Panc1 (cell line): ENCODE results near the gene B4GALT5. TPM values are rescaled to one million over a fixed set of nuclear protein-coding genes. Genes with fewer than 3 reads are reported as not detected.

Experiments
- ATAC-seq: fragments of 200-7000 bp; cut with Tn5 transposase; 2 replicates; pipeline ENCODE4 v1.9.1; 2020; ENCODE audit warnings: mild to moderate bottlenecking, moderate library complexity
- BruUV-seq: library from RNA; stranded (reverse); fragments of 400-500 nt; replicated peaks from 2 replicates; lab custom pipeline; 2021; lab: Mats Ljungman, UMichigan
- CTCF ChIA-PET: fragments of 300-600 bp; sonication (Branson Sonifier 250); formaldehyde crosslinking; loops from one replicate; lab custom pipeline; 2022; ENCODE audit warnings: antibody characterized with exemption; lab: Charles Lee
- POLR2A ChIA-PET: fragments of 300-600 bp; sonication (Branson Sonifier 250); formaldehyde crosslinking; loops from one replicate; lab custom pipeline; 2022; ENCODE audit warnings: antibody characterized with exemption; lab: Charles Lee
- DNase-seq: peaks from one replicate; pipeline ENCODE4 v3.0.0-alpha.2; 2010; ENCODE audit warnings: low read depth, low spot score
- H3K27ac ChIP-seq: 2 replicates; pipeline ENCODE4 v1.5.1; 2011; ENCODE audit warnings: mild to moderate bottlenecking, low read length, inconsistent platforms
- H3K27me3 ChIP-seq: fragments of 200-500 bp; sonication (Bioruptor generic); 2 replicates; pipeline ENCODE4 v1.6.0; 2014; ENCODE audit warnings: low read length, inconsistent platforms; ENCODE audit not compliant: control insufficient read depth, insufficient read depth
- H3K36me3 ChIP-seq: fragments of 200-500 bp; sonication (Bioruptor generic); 2 replicates; pipeline ENCODE4 v1.5.1; 2014; ENCODE audit warnings: inconsistent platforms, mild to moderate bottlenecking, low read length, moderate library complexity; ENCODE audit not compliant: control insufficient read depth, insufficient read depth
- H3K4me1 ChIP-seq: 2 replicates; pipeline ENCODE4 v1.5.1; 2011; ENCODE audit warnings: inconsistent platforms, mild to moderate bottlenecking, low read length, moderate library complexity; ENCODE audit not compliant: control insufficient read depth, insufficient read depth
- H3K4me3 ChIP-seq, 2 experiments: 2 replicates each; pipeline ENCODE4 v1.5.1; 2011 to 2012; ENCODE audit warnings: low read depth in 2 of 2, low read length in 2 of 2, mild to moderate bottlenecking in 2 of 2, inconsistent platforms in 1 of 2, moderate library complexity in 1 of 2
- H3K9me3 ChIP-seq: fragments of 200-500 bp; sonication (Bioruptor generic); 2 replicates; pipeline ENCODE4 v1.5.1; 2014; ENCODE audit warnings: low read depth, mild to moderate bottlenecking, inconsistent platforms, low read length, moderate library complexity; ENCODE audit not compliant: control insufficient read depth, insufficient read depth
- POLR2AphosphoS5 ChIP-seq: IDR thresholded peaks from 2 replicates; pipeline ENCODE4 v1.6.1; 2012; ENCODE audit warnings: mild to moderate bottlenecking, low read depth, low read length, moderate library complexity
- SIN3A ChIP-seq: IDR thresholded peaks from 2 replicates; pipeline ENCODE4 v1.6.1; 2012; ENCODE audit warnings: low read depth, mild to moderate bottlenecking, low read length, moderate library complexity, borderline replicate concordance; ENCODE audit not compliant: insufficient read depth
- TCF7L2 ChIP-seq: IDR thresholded peaks from 2 replicates; pipeline ENCODE4 v1.6.1; 2011; ENCODE audit warnings: mild to moderate bottlenecking, low read depth, low read length, inconsistent platforms
- in situ Hi-C: cut with HindIII; loops from 2 replicates; pipeline ENCODE4 v1.10.0; 2016; ENCODE audit warnings: low sequenced_read_pairs, low pct_unique_long_range_greater_than_20kb
- intact Hi-C: fragments of 100-400 bp; cut with micrococcal nuclease; formaldehyde crosslinking; loops from one replicate; pipeline ENCODE4 v1.10.0; 2022; ENCODE audit not compliant: unreplicated experiment
- total RNA-seq: library from RNA; stranded (reverse); gene quantifications from one replicate; pipeline ENCODE4 v1.2.1, GENCODE V29; 2021; ENCODE audit not compliant: unreplicated experiment
- TF ChIP-seq, protein P1 (sequence below), 2 experiments: IDR thresholded peaks; 2 replicates each; pipeline ENCODE4 v1.6.1; 2011 to 2012; ENCODE audit warnings: low read depth in 2 of 2, control low read depth in 1 of 2, low read length in 1 of 2, mild to moderate bottlenecking in 1 of 2, moderate library complexity in 1 of 2; ENCODE audit not compliant: insufficient read depth in 1 of 2
- TF ChIP-seq, protein P2 (sequence below): fragments of 450-650 bp; IDR thresholded peaks from 2 replicates; pipeline ENCODE4 v1.5.1; 2017; ENCODE audit warnings: mild to moderate bottlenecking

B4GALT5 gene
- total RNA-seq, 1 experiment from 2014 or later, result 40.0 TPM

DNA sequence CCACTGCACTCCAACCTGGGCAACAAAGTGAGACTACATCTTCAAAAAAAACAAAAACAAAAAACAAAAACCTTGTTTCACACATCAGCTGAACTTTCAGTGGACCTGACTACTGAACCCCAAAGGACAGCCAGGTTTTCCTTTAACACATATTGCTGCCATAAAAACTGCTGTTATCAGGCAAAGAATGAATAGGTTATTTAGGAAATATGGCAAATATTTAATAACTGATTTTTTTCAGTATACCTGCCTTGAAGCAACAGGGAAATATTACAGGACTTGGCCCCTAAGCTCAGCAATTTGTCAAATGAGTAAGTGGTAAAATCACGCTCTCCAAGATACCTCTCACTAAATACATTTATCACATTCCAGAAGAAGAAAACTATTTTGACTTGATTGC is 34.0 kb downstream of the B4GALT5 start:
- TF ChIP-seq, protein P1, sequence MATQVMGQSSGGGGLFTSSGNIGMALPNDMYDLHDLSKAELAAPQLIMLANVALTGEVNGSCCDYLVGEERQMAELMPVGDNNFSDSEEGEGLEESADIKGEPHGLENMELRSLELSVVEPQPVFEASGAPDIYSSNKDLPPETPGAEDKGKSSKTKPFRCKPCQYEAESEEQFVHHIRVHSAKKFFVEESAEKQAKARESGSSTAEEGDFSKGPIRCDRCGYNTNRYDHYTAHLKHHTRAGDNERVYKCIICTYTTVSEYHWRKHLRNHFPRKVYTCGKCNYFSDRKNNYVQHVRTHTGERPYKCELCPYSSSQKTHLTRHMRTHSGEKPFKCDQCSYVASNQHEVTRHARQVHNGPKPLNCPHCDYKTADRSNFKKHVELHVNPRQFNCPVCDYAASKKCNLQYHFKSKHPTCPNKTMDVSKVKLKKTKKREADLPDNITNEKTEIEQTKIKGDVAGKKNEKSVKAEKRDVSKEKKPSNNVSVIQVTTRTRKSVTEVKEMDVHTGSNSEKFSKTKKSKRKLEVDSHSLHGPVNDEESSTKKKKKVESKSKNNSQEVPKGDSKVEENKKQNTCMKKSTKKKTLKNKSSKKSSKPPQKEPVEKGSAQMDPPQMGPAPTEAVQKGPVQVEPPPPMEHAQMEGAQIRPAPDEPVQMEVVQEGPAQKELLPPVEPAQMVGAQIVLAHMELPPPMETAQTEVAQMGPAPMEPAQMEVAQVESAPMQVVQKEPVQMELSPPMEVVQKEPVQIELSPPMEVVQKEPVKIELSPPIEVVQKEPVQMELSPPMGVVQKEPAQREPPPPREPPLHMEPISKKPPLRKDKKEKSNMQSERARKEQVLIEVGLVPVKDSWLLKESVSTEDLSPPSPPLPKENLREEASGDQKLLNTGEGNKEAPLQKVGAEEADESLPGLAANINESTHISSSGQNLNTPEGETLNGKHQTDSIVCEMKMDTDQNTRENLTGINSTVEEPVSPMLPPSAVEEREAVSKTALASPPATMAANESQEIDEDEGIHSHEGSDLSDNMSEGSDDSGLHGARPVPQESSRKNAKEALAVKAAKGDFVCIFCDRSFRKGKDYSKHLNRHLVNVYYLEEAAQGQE (IDR thresholded peaks at IDR 0.05; ENCODE audit: insufficient read depth in 1 of 2, low read depth in 2 of 2, low read length in 1 of 2), result no peak
- TF ChIP-seq SIN3A (no peak), POLR2AphosphoS5 (no peak)
- TF ChIP-seq, protein P2, sequence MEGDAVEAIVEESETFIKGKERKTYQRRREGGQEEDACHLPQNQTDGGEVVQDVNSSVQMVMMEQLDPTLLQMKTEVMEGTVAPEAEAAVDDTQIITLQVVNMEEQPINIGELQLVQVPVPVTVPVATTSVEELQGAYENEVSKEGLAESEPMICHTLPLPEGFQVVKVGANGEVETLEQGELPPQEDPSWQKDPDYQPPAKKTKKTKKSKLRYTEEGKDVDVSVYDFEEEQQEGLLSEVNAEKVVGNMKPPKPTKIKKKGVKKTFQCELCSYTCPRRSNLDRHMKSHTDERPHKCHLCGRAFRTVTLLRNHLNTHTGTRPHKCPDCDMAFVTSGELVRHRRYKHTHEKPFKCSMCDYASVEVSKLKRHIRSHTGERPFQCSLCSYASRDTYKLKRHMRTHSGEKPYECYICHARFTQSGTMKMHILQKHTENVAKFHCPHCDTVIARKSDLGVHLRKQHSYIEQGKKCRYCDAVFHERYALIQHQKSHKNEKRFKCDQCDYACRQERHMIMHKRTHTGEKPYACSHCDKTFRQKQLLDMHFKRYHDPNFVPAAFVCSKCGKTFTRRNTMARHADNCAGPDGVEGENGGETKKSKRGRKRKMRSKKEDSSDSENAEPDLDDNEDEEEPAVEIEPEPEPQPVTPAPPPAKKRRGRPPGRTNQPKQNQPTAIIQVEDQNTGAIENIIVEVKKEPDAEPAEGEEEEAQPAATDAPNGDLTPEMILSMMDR, result no peak
- ATAC-seq (no peak), DNase-seq (no peak)
- H3K36me3 ChIP-seq, result no peaks in the 10 kb centered on the region
- H3K4me1 ChIP-seq, result peaks cover 59% of the 10 kb centered on the region
- CTCF ChIA-PET, result interaction anchor here (0.6 kb wide), 1 partner anchor 74 kb away, joined by 4 read pairs; no protein-coding TSS in a partner anchor
- no peaks in the 10 kb centered on the region for H3K9me3 ChIP-seq
- no peak overlapping the region for H3K4me3 ChIP-seq
- intact Hi-C loops (no loop called here), in situ Hi-C loops (no loop called here)
- POLR2A ChIA-PET, result interaction anchor here (0.7 to 0.8 kb wide), 2 partner anchors 14 to 227 kb away, joined by 3 to 4 read pairs; no protein-coding TSS in a partner anchor
- H3K27ac ChIP-seq, result peak overlapping the region; percentile 91
- no peaks in the 10 kb centered on the region for H3K27me3 ChIP-seq
- BruUV-seq, result no TSS peak

DNA sequence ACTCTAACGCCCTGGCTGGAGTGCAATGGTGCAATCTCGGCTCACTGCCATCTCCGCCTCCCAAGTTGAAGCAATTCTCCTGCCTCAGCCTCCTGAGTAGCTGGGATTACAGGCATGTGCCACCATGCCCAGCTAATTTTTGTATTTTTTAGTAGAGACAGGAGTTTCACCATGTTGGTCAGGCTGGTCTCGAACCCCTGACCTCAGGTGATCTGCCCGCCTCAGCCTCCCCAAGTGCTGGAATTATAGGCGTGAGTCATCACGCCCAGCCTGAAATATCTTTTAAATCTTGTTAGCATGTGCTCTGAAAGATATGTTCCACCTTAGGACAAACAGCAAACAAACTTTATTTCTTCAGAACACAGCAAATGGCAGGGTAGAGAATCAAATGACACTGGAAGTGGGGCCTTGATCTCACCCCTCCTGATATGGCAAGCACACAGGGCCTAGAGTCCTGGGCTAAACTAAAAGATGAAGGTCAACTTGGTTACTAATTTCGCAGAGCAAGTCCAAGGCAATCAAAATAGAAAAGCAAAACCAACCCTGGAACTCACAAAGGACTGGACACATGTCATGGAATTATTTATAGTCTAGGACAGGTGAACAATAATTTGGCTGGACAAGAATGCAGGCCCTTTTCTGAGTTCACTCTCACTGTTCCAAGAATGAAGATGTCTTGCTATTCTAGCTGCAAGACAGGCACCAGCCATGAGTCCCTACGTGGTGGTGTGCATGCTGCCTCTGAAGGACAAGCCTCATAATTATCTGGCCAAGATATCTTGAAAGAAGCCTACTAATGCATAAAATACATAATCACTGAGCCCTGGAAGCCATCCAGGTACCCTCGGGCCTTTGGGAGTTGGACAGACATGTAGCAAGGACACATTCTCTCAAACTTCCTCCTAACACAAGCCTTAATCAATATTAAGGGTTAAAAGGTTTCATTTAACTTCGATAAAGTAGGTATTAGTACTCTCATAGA is 35.6 kb downstream of the B4GALT5 start:
- BruUV-seq, result no TSS peak
- TF ChIP-seq, protein P2, result no peak
- TF ChIP-seq TCF7L2 (peak; percentile 35; the same call in 1 of the 2 replicates), SIN3A (no peak)
- Histone ChIP-seq H3K27me3 (no peaks in the 10 kb centered on the region), H3K4me1 (peaks cover 64% of the 10 kb centered on the region), H3K9me3 (no peaks in the 10 kb centered on the region), H3K4me3 (peak overlapping the region in 1 of 2 experiments; percentile 23; a peak in 1 of 4 replicates), H3K27ac (peak overlapping the region; percentile 91), H3K36me3 (no peaks in the 10 kb centered on the region)
- ChIA-PET CTCF (interaction anchor here (0.6 kb wide), 1 partner anchor 32 kb away, joined by 3 read pairs; no protein-coding TSS in a partner anchor), POLR2A (interaction anchor here (0.6 kb wide), 1 partner anchor 183 kb away, joined by 3 read pairs; no protein-coding TSS in a partner anchor)
- intact Hi-C loops (no loop called here), in situ Hi-C loops (no loop called here)
- ATAC-seq, result peak; percentile 56
- no peak for DNase-seq
